GM12872 (cell line): ENCODE results near the gene GPR183.

ENCODE experiments used
- CTCF ChIP-seq: IDR thresholded peaks from 3 replicates; pipeline ENCODE4 v1.5.1; 2011; ENCODE audit warnings: low read depth, mild to moderate bottlenecking, low read length, moderate library complexity; ENCODE audit not compliant: insufficient read depth

Gene GPR183

DNA sequence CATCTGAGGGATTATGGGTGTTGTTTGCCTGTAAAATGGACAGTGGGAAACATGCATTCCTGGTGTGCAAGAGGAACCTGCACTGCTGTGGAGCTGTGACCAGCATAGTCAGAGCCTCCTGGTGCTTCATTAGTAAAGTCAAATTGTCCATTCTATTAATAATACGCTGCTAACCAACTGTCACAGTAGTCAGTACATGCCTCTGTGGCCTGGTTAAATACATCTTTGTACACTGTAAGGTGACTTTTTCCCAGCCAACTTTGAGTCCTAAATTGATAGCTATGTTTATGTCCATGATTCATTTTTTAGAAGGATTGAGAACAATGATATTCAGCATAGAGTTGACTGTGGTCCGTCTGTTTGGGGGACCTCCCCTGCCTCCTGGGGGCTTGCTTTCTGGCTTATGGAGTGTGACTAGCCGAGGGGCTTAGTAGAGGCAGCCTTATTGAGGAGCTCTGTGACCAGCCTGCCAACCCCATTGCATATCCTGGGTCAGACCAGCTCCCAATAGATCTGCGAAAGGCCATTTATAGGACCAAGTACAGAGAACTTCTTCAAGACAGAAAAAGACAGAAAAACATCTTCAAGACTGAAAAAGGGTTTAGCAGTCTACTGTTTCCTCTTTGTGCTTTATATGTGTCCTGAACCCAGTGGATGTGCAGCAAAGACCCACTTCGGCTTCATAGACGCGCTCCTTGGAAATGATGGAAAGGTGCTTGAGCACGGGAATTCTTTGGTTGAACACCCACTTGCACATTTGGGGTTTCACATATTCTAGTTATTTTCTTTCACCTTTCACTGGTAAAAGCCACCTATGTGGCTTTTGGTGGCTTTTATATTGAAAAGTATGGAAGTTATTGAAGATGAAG lies 4.3 kb downstream of the GPR183 start:
- TF ChIP-seq CTCF: no peak

GRCh38 chr13:99301913-99302636 lies 5.1 kb downstream of the GPR183 start:
- no peak for TF ChIP-seq CTCF

- no peak for TF ChIP-seq CTCF
These were observed 6.0 kb downstream of the GPR183 start for GRCh38 chr13:99301056-99301838.

DNA sequence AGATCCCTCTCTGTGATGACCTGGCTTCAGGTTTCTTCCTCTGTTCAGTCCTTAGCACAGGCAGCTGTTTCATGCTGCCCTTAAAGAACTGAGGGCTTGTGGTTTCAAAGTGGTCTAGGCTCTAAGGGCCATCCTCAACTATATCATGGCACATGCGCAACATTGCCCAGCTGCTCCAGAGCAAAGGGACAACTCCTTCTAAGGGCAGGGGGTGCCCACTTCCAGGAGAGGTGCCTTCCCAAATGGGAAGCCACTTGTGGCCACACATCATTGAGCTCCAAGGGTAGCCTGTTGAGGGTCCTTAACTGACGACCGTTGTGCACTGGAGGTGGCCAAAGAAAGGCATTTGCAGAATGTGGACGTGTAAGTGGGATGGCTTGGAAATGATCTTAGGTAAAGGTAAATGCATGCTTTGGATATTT lies 7.3 kb downstream of the GPR183 start:
- TF ChIP-seq CTCF: no peak

DNA sequence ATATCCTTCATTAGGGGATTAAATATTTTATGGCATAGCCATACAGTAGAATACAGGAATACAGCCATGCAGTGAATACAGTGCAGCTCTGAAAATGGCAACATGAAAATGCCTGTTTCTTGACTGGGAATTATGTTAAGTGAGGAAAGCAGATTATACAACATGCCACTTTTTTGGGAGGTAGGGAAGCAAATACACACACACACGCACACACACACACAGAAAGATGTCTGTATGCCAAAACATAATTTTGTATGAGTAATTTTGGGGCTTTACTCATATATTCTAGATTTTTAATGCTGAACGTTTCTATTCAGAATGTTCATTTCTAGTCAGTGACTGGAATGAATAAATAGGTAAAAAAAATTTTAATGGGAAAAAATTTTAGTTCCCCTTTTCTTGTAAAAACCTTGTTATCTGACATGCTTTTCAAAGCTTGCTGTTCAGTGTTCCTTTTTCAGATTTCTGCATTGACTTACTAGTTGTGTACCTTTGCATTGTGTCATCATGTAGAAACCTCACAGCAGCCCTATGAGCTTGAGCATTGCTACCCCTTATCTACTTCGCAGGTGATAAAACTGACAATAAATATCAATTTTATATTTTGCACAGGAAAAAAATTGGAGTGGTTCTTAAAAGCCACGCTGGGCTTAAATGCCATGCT lies 7.8 kb downstream of the GPR183 start:
- TF ChIP-seq CTCF: no peak

GRCh38 chr13:99298056-99298455 lies 9.1 kb downstream of the GPR183 start:
- no peak for TF ChIP-seq CTCF
